GM18505 (cell line): ENCODE results near the gene SH3BP5.
A peak's percentile ranks its signal among the peaks of the same experiment; 100 is the strongest.
"Not testable (repeated sequence)": the region's sequence is repeated elsewhere in the genome, so short reads cannot be mapped to it uniquely, and the experiment has no call there.

Experiments used
- ATAC-seq: cut with Tn5 transposase; IDR thresholded peaks from one replicate; pipeline ENCODE4 v1.9.1; 2021; ENCODE audit not compliant: unreplicated experiment
- POLR2A ChIP-seq: IDR thresholded peaks from 4 replicates; pipeline ENCODE4 v1.6.1; 2011; ENCODE audit warnings: borderline replicate concordance; ENCODE audit not compliant: insufficient read depth, insufficient read length; ENCODE audit errors: extremely low read depth

The SH3BP5 gene

GRCh38 chr3:15332405-15333098, at the start of gene SH3BP5:
Gene SH3BP5 (minus strand): TSS chr3:15332586. CDS start chr3:15332408, 178 bp downstream.
- peak; percentile 71 for TF ChIP-seq POLR2A
- peak; percentile 80 for ATAC-seq

- no peak for ATAC-seq
- no peak for TF ChIP-seq POLR2A
Observed at GRCh38 chr3:15380980-15381890, 48.8 kb upstream of the SH3BP5 start.

- TF ChIP-seq POLR2A, result no peak
- peak; percentile 88 for ATAC-seq
Observed at GRCh38 chr3:15377961-15378791, 45.8 kb upstream of the SH3BP5 start.

GRCh38 chr3:15375461-15376000, 43.1 kb upstream of the SH3BP5 start:
- no peak for TF ChIP-seq POLR2A
- ATAC-seq, result no peak

- ATAC-seq, result no peak
Observed at GRCh38 chr3:15372918-15373317, 40.5 kb upstream of the SH3BP5 start.

GRCh38 chr3:15368561-15369135, 36.3 kb upstream of the SH3BP5 start:
- no peak for TF ChIP-seq POLR2A
- ATAC-seq, result no peak

More at GRCh38 chr3:15372918-15373317, 40.5 kb upstream of the SH3BP5 start:
- TF ChIP-seq POLR2A, result no peak

- no peak for TF ChIP-seq POLR2A
- no peak for ATAC-seq
Observed at GRCh38 chr3:15367059-15367458, 34.7 kb upstream of the SH3BP5 start.

GRCh38 chr3:15364078-15364477, 31.7 kb upstream of the SH3BP5 start:
- ATAC-seq, result not testable (repeated sequence)

- ATAC-seq, result peak; percentile 69
- TF ChIP-seq POLR2A, result peak; percentile 41
Observed at GRCh38 chr3:15361494-15362214, 29.3 kb upstream of the SH3BP5 start.

GRCh38 chr3:15360788-15361493, 28.6 kb upstream of the SH3BP5 start:
- ATAC-seq, result peak; percentile 2
- TF ChIP-seq POLR2A, result no peak

GRCh38 chr3:15359677-15360397, 27.5 kb upstream of the SH3BP5 start:
- ATAC-seq, result no peak
- TF ChIP-seq POLR2A, result no peak

- not testable (repeated sequence) for ATAC-seq
Observed at GRCh38 chr3:15356651-15357061, 24.3 kb upstream of the SH3BP5 start.
